Measurements from ENCODE around the gene FAM83B. TPM values are rescaled to one million over a fixed set of nuclear protein-coding genes. Genes with fewer than 3 reads are reported as not detected.

Gene FAM83B
- total RNA-seq, 1 donor from 2014 or later, result 12.6 TPM

GRCh38 chr6:54990001-54990400 lies 143.4 kb downstream of the FAM83B start:
- TF ChIP-seq CTCF (IDR thresholded peaks at IDR 0.05; ENCODE audit: unreplicated experiment), result no peak
- no peak for DNase-seq (ENCODE audit: low spot score in 2 of 2, unreplicated experiment in 2 of 2)
- Mint-ChIP-seq H3K4me3 (no peak overlapping the region), H3K4me1 (no peaks in the 10 kb centered on the region), H3K27me3 (ENCODE audit: low read depth) (no peaks in the 10 kb centered on the region), H3K36me3 (no peaks in the 10 kb centered on the region), H3K27ac (no peak overlapping the region), H3K9me3 (peaks cover 25% of the 10 kb centered on the region)

Measured in mesothelial cell of epicardium (in vitro differentiated cells).